GM23338 (cell line): ENCODE results near the gene CFTR. TPM values are rescaled to one million over a fixed set of nuclear protein-coding genes. Genes with fewer than 3 reads are reported as not detected.

Source experiments
- ATAC-seq: fragments of 200-7000 bp; cut with Tn5 transposase; 3 replicates; pipeline ENCODE4 v1.9.1; 2020
- DNase-seq: peaks from one replicate; pipeline ENCODE4 v3.0.0-alpha.2; 2015; ENCODE audit warnings: low spot score
- H2AFZ ChIP-seq: fragments of 200-600 bp; sonication (generic); 2 replicates; pipeline ENCODE4 v1.8.0; 2016; ENCODE audit warnings: antibody characterized with exemption, mild to moderate bottlenecking, moderate library complexity
- H3F3A ChIP-seq: fragments of 200-600 bp; sonication (generic); replicated peaks from 2 replicates; pipeline ENCODE4 v1.8.0; 2017; ENCODE audit warnings: antibody characterized with exemption, mixed run types, low read depth
- H3K27ac ChIP-seq: fragments of 200-600 bp; sonication (generic); 2 replicates; pipeline ENCODE4 v1.6.1; 2016; ENCODE audit warnings: low read depth
- H3K27me3 ChIP-seq: fragments of 200-600 bp; sonication (generic); 2 replicates; pipeline ENCODE4 v1.8.0; 2016; ENCODE audit warnings: mild to moderate bottlenecking, mixed run types, moderate library complexity; ENCODE audit not compliant: insufficient read depth
- H3K36me3 ChIP-seq: fragments of 200-600 bp; sonication (generic); 2 replicates; pipeline ENCODE4 v1.8.0; 2016; ENCODE audit warnings: mild to moderate bottlenecking; ENCODE audit not compliant: insufficient read depth
- H3K4me1 ChIP-seq: fragments of 200-600 bp; sonication (generic); 2 replicates; pipeline ENCODE4 v1.8.0; 2016; ENCODE audit warnings: mild to moderate bottlenecking, moderate library complexity; ENCODE audit not compliant: insufficient read depth
- H3K4me2 ChIP-seq: fragments of 200-600 bp; sonication (generic); 2 replicates; pipeline ENCODE4 v1.7.1; 2017; ENCODE audit warnings: mixed run types
- H3K4me3 ChIP-seq: fragments of 200-600 bp; sonication (generic); 2 replicates; pipeline ENCODE4 v1.6.1; 2016; ENCODE audit warnings: mixed run types
- H3K79me2 ChIP-seq: fragments of 200-600 bp; sonication (generic); replicated peaks from 2 replicates; pipeline ENCODE4 v1.8.0; 2017; ENCODE audit warnings: mild to moderate bottlenecking; ENCODE audit not compliant: insufficient read depth
- H3K9me2 ChIP-seq: fragments of 200-600 bp; sonication (generic); 2 replicates; pipeline ENCODE4 v1.8.0; 2017; ENCODE audit not compliant: insufficient read depth
- H4K20me1 ChIP-seq: fragments of 200-600 bp; sonication (generic); replicated peaks from 2 replicates; pipeline ENCODE4 v1.8.0; 2017; ENCODE audit warnings: mild to moderate bottlenecking; ENCODE audit not compliant: insufficient read depth
- H3K27ac Mint-ChIP-seq: 2 replicates; pipeline ENCODE4 v1.8.0; 2020; ENCODE audit warnings: inconsistent platforms, mild to moderate bottlenecking, moderate library complexity, mixed read lengths
- H3K27me3 Mint-ChIP-seq: 3 replicates; pipeline ENCODE4 v1.8.0; 2022; ENCODE audit warnings: low read depth, mild to moderate bottlenecking, moderate library complexity, mixed read lengths, inconsistent platforms; ENCODE audit not compliant: insufficient read depth, poor library complexity
- H3K36me3 Mint-ChIP-seq: 3 replicates; pipeline ENCODE4 v1.8.0; 2021; ENCODE audit warnings: low read depth, mild to moderate bottlenecking, inconsistent platforms, moderate library complexity, mixed read lengths
- H3K4me1 Mint-ChIP-seq: 3 replicates; pipeline ENCODE4 v1.8.0; 2020; ENCODE audit warnings: mild to moderate bottlenecking, inconsistent platforms, mixed read lengths
- H3K4me3 Mint-ChIP-seq: 3 replicates; pipeline ENCODE4 v1.8.0; 2021; ENCODE audit warnings: moderate library complexity, mild to moderate bottlenecking, inconsistent platforms, mixed read lengths
- H3K9me3 Mint-ChIP-seq: 3 replicates; pipeline ENCODE4 v1.8.0; 2020; ENCODE audit warnings: moderate library complexity, mild to moderate bottlenecking, inconsistent platforms, mixed read lengths
- CREB1 ChIP-seq: fragments of 250-450 bp; sonication (Bioruptor Pico); IDR thresholded peaks from 2 replicates; pipeline ENCODE4 v1.5.0; 2020; ENCODE audit warnings: low read depth, mild to moderate bottlenecking, moderate library complexity
- CTCF ChIP-seq, 2 experiments: fragments of 200-600 bp in 1 of 2; sonication (generic) in 1 of 2; conservative IDR thresholded peaks; 2 replicates each; pipeline versions ENCODE4 v1.5.1 to v1.6.1; 2016 to 2017; ENCODE audit warnings: antibody characterized with exemption in 2 of 2, low read depth in 2 of 2, mild to moderate bottlenecking in 2 of 2, moderate library complexity in 1 of 2
- ETS1 ChIP-seq: IDR thresholded peaks from 2 replicates; pipeline ENCODE4 v1.6.1; 2016; ENCODE audit warnings: antibody characterized with exemption
- EZH2 ChIP-seq: fragments of 200-600 bp; sonication (generic); IDR thresholded peaks from one replicate; pipeline ENCODE4 v1.8.0; 2017; ENCODE audit warnings: antibody characterized with exemption, mild to moderate bottlenecking, low read depth; ENCODE audit not compliant: unreplicated experiment
- EZH2phosphoT487 ChIP-seq: fragments of 200-600 bp; sonication (generic); IDR thresholded peaks from one replicate; pipeline ENCODE4 v1.8.1; 2018; ENCODE audit warnings: antibody characterized with exemption; ENCODE audit not compliant: unreplicated experiment
- JUNB ChIP-seq: IDR thresholded peaks from one replicate; pipeline ENCODE4 v1.6.1; 2016; ENCODE audit warnings: antibody characterized with exemption; ENCODE audit not compliant: unreplicated experiment
- NANOG ChIP-seq: IDR thresholded peaks from 2 replicates; pipeline ENCODE4 v1.6.1; 2016; ENCODE audit warnings: antibody characterized with exemption, borderline replicate concordance
- POLR2AphosphoS5 ChIP-seq: IDR thresholded peaks from 2 replicates; pipeline ENCODE4 v1.6.1; 2016; ENCODE audit warnings: antibody characterized with exemption, low read depth
- STAT1 ChIP-seq: IDR thresholded peaks from one replicate; pipeline ENCODE4 v1.6.1; 2016; ENCODE audit warnings: antibody characterized with exemption; ENCODE audit not compliant: unreplicated experiment
- ZNF114 ChIP-seq: fragments of 250-450 bp; sonication (Bioruptor Pico); IDR thresholded peaks from 2 replicates; pipeline ENCODE4 v1.5.0; 2020; ENCODE audit warnings: mild to moderate bottlenecking, moderate library complexity
- ZNF331 ChIP-seq: fragments of 250-450 bp; sonication (Bioruptor Pico); IDR thresholded peaks from 2 replicates; pipeline ENCODE4 v1.5.0; 2020; ENCODE audit warnings: low read depth, mild to moderate bottlenecking, moderate library complexity
- ZNF462 ChIP-seq: fragments of 250-450 bp; sonication (Bioruptor Pico); IDR thresholded peaks from 2 replicates; pipeline ENCODE4 v1.5.0; 2020; ENCODE audit warnings: mild to moderate bottlenecking, moderate library complexity
- polyA plus RNA-seq: library from polyadenylated mRNA; unstranded; fragments of >200 nt; fragmentation: Nextera tagmentation; extraction: Ambion mirVana; gene quantifications from 2 replicates; pipeline ENCODE4 v1.2.1, GENCODE V29; 2016
- total RNA-seq: library from RNA; depleted of rRNA; stranded (reverse); fragments of >200 nt; shearing (Covaris generic); gene quantifications from 2 replicates; pipeline ENCODE4 v1.2.3, GENCODE V29; 2014
- TF ChIP-seq, protein P1 (sequence below): IDR thresholded peaks from one replicate; pipeline ENCODE4 v1.6.1; 2018; ENCODE audit warnings: antibody characterized with exemption; ENCODE audit not compliant: unreplicated experiment

CFTR gene
- total and polyA plus RNA-seq, 2 experiments from 2014 or later, result 0.45 to 1.2 TPM

- Mint-ChIP-seq H3K27ac (no peak overlapping the region), H3K4me1 (peaks cover 11% of the 10 kb centered on the region), H3K27me3 (peaks cover 2% of the 10 kb centered on the region), H3K9me3 (no peaks in the 10 kb centered on the region), H3K36me3 (no peaks in the 10 kb centered on the region), H3K4me3 (no peak overlapping the region)
- no peak overlapping the region for H3K27ac ChIP-seq
- no peaks in the 10 kb centered on the region for H3F3A ChIP-seq
- ATAC-seq (no peak), DNase-seq (no peak)
- no peaks in the 10 kb centered on the region for H3K36me3 ChIP-seq
- H3K4me3 ChIP-seq, result no peak overlapping the region
- H2AFZ ChIP-seq, result no peak overlapping the region
- H4K20me1 ChIP-seq, result no peaks in the 10 kb centered on the region
- H3K9me2 ChIP-seq, result peaks cover 17% of the 10 kb centered on the region
- TF ChIP-seq POLR2AphosphoS5 (no peak), CREB1 (CRISPR knock-in tag) (no peak), EZH2phosphoT487 (no peak), JUNB (no peak), ZNF462 (CRISPR knock-in tag) (no peak), ZNF114 (CRISPR knock-in tag) (no peak), ETS1 (no peak), NANOG (no peak), CTCF (conservative IDR thresholded peaks at IDR 0.05; ENCODE audit: low read depth in 2 of 2) (no peak), EZH2 (no peak), ZNF331 (CRISPR knock-in tag) (no peak), STAT1 (no peak)
- TF ChIP-seq, protein P1, sequence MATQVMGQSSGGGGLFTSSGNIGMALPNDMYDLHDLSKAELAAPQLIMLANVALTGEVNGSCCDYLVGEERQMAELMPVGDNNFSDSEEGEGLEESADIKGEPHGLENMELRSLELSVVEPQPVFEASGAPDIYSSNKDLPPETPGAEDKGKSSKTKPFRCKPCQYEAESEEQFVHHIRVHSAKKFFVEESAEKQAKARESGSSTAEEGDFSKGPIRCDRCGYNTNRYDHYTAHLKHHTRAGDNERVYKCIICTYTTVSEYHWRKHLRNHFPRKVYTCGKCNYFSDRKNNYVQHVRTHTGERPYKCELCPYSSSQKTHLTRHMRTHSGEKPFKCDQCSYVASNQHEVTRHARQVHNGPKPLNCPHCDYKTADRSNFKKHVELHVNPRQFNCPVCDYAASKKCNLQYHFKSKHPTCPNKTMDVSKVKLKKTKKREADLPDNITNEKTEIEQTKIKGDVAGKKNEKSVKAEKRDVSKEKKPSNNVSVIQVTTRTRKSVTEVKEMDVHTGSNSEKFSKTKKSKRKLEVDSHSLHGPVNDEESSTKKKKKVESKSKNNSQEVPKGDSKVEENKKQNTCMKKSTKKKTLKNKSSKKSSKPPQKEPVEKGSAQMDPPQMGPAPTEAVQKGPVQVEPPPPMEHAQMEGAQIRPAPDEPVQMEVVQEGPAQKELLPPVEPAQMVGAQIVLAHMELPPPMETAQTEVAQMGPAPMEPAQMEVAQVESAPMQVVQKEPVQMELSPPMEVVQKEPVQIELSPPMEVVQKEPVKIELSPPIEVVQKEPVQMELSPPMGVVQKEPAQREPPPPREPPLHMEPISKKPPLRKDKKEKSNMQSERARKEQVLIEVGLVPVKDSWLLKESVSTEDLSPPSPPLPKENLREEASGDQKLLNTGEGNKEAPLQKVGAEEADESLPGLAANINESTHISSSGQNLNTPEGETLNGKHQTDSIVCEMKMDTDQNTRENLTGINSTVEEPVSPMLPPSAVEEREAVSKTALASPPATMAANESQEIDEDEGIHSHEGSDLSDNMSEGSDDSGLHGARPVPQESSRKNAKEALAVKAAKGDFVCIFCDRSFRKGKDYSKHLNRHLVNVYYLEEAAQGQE, result no peak
- H3K4me1 ChIP-seq, result peaks cover 10% of the 10 kb centered on the region
- H3K79me2 ChIP-seq, result no peaks in the 10 kb centered on the region
- no peak overlapping the region for H3K4me2 ChIP-seq
- H3K27me3 ChIP-seq, result no peaks in the 10 kb centered on the region
These were observed 175.0 kb downstream of the CFTR start for GRCh38 chr7:117654780-117655179.
